T-cell (primary cell): ENCODE data around the gene CACNA1I. TPM values are rescaled to one million over a fixed set of nuclear protein-coding genes. Genes with fewer than 3 reads are reported as not detected.

ENCODE experiments used
- ATAC-seq, 4 experiments: fragments of 200-7000 bp in 3 of 4; fragments of 150-1000 bp in 1 of 4; cut with Tn5 transposase; replicated peaks in 1 of 4; 1 replicate in 3 of 4; 2 replicates in 1 of 4; pipeline ENCODE4 v1.10.0; 2021; ENCODE audit warnings: moderate library complexity in 3 of 4, mild to moderate bottlenecking in 2 of 4, moderate number of reproducible peaks in 1 of 4
- CTCF ChIA-PET, 2 donors: fragments of 300-600 bp; sonication (Branson Sonifier 250); formaldehyde crosslinking; loops; one replicate each; lab custom pipeline; 2022; ENCODE audit warnings: antibody characterized with exemption in 2 of 2; lab: Charles Lee
- POLR2A ChIA-PET, 2 donors: fragments of 300-600 bp; sonication (Branson Sonifier 250); formaldehyde crosslinking; loops; one replicate each; lab custom pipeline; 2022; ENCODE audit warnings: antibody characterized with exemption in 2 of 2; lab: Charles Lee
- DNase-seq, 35 experiments: peaks; one replicate each; pipeline versions ENCODE4 v3.0.0 to v3.0.0-alpha.2; 2013 to 2023
- H3K27ac ChIP-seq: one replicate; pipeline ENCODE4 v1.5.1; 2013; ENCODE audit warnings: low read length
- H3K27me3 ChIP-seq, 2 experiments: replicated peaks in 1 of 2; 1 replicate in 1 of 2; 2 replicates in 1 of 2; pipeline versions ENCODE4 v1.6.1 to v1.7.0; 2013; ENCODE audit warnings: low read length in 1 of 2, mixed read lengths in 1 of 2; ENCODE audit not compliant: control insufficient read depth in 2 of 2, insufficient read depth in 2 of 2; ENCODE audit errors: extremely low read depth in 1 of 2
- H3K36me3 ChIP-seq, 2 donors: 1 replicate in 1 of 2; 2 replicates in 1 of 2; pipeline versions ENCODE4 v1.6.1 to v1.7.0; 2013; ENCODE audit warnings: low read length in 1 of 2; ENCODE audit not compliant: control insufficient read depth in 2 of 2, insufficient read depth in 1 of 2; ENCODE audit errors: extremely low read depth in 1 of 2
- H3K4me1 ChIP-seq, 2 experiments: 1 replicate in 1 of 2; 2 replicates in 1 of 2; pipeline versions ENCODE4 v1.6.1 to v1.7.0; 2013; ENCODE audit warnings: low read length in 2 of 2, mixed read lengths in 1 of 2; ENCODE audit not compliant: insufficient read depth in 2 of 2, control insufficient read depth in 1 of 2; ENCODE audit errors: extremely low read depth in 1 of 2
- H3K4me3 ChIP-seq, 2 donors: 1 replicate in 1 of 2; 2 replicates in 1 of 2; pipeline versions ENCODE4 v1.5.1 to v1.7.0; 2013; ENCODE audit warnings: mild to moderate bottlenecking in 2 of 2, low read length in 1 of 2, moderate library complexity in 1 of 2; ENCODE audit not compliant: control insufficient read depth in 1 of 2; ENCODE audit errors: extremely low read depth in 1 of 2
- H3K9me3 ChIP-seq: 2 replicates; pipeline ENCODE4 v1.7.0; 2013
- H3K27ac Mint-ChIP-seq, 2 donors: one replicate each; pipeline ENCODE4 v1.8.0; 2020 to 2021; ENCODE audit warnings: mild to moderate bottlenecking in 2 of 2, mixed read lengths in 2 of 2
- H3K27me3 Mint-ChIP-seq, 2 donors: one replicate each; pipeline ENCODE4 v1.8.0; 2021 to 2022; ENCODE audit warnings: mixed read lengths in 2 of 2
- H3K36me3 Mint-ChIP-seq: one replicate; pipeline ENCODE4 v1.8.0; 2021; ENCODE audit warnings: mixed read lengths
- H3K4me1 Mint-ChIP-seq, 3 donors: one replicate each; pipeline ENCODE4 v1.8.0; 2020 to 2022; ENCODE audit warnings: mixed read lengths in 3 of 3, mild to moderate bottlenecking in 1 of 3
- H3K4me3 Mint-ChIP-seq, 3 donors: one replicate each; pipeline ENCODE4 v1.8.0; 2020 to 2022; ENCODE audit warnings: mild to moderate bottlenecking in 3 of 3, mixed read lengths in 3 of 3, moderate library complexity in 3 of 3
- H3K9me3 Mint-ChIP-seq, 3 donors: one replicate each; pipeline ENCODE4 v1.8.0; 2020 to 2022; ENCODE audit warnings: mixed read lengths in 3 of 3
- WGBS: methylation state at CpG from one replicate; pipeline ENCODE4 v1.1.5; 2013; ENCODE audit warnings: missing lambda C conversion rate; ENCODE audit not compliant: insufficient coverage; 5-methylcytosine and 5-hydroxymethylcytosine counted together
- total RNA-seq, 35 experiments: library from RNA in 6 of 35; stranded (reverse) in 6 of 35; fragments of 120-200 nt in 1 of 35; gene quantifications; one replicate each; pipeline versions ENCODE4 v1.2.1 to v1.2.4 and lab custom pipeline; 2013 to 2026

The CACNA1I gene
- total RNA-seq, 5 donors from 2014 or later (not counting 1 experiment from before 2014, with no cell fraction given): 16.1 to 32.9 (median 28.8) TPM

DNA sequence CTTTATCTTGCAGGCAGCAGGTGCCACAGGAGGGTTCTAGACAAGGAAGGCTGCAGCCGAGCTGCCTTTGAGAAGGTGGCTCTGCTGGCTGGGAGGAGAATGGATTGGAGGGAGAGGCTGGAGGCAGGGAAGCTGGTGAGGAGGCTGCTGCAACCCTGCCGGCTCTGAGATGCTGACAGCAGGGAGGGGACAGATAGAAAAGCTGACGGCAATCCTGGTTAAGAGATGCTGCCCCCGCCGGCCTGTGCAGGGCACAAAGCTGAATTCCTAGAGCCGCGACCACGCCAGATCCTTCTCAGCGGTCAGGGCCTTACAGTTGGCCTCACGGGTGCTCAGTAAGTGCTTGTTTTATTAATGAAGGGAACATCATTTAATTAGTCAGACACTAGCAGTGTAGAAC, 105.4 kb downstream of the CACNA1I start:
- Mint-ChIP-seq H3K4me1 (peaks cover 0 to 6% (median 0%) of the 10 kb centered on the region in 3 donors), H3K27me3 (no peaks in the 10 kb centered on the region), H3K36me3 (peaks cover 34% of the 10 kb centered on the region), H3K9me3 (peaks cover 7 to 10% (median 9%) of the 10 kb centered on the region in 3 donors), H3K4me3 (no peak overlapping the region), H3K27ac (no peak overlapping the region)
- H3K27me3 ChIP-seq: peaks cover 0 to 15% of the 10 kb centered on the region in 2 experiments
- H3K36me3 ChIP-seq: peaks cover 0 to 16% of the 10 kb centered on the region in 2 donors
- WGBS: 83% methylated on average over 5 of the region's 10 CpGs
- no peaks in the 10 kb centered on the region for H3K4me1 ChIP-seq
- POLR2A ChIA-PET: no interaction called here
- no peak for ATAC-seq
- no peak overlapping the region for H3K27ac ChIP-seq
- DNase-seq: no peak
- no peak overlapping the region for H3K4me3 ChIP-seq
- no peaks in the 10 kb centered on the region for H3K9me3 ChIP-seq
- CTCF ChIA-PET: no interaction called here

DNA sequence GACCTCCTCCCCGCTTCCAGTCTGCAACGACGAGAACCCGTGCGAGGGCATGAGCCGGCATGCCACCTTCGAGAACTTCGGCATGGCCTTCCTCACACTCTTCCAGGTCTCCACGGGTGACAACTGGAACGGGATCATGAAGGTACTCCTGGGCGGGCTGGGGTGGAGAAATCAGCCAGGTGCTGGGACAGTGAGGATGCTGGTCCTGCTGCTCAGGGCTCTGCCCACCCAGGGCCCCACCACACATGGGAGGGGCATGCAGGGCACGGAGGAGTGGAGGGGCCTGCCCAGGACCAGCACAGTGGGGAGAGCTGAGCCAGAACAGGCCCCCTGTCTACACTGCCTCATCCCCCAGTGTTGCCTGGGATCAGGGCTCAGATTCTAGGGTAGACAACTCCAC, 107.4 kb downstream of the CACNA1I start:
- no peaks in the 10 kb centered on the region for H3K4me1 ChIP-seq
- H3K27ac Mint-ChIP-seq: no peak overlapping the region
- no peak overlapping the region for H3K4me3 Mint-ChIP-seq
- peaks cover 33% of the 10 kb centered on the region for H3K36me3 Mint-ChIP-seq
- peaks cover 0 to 6% (median 0%) of the 10 kb centered on the region in 3 donors for H3K4me1 Mint-ChIP-seq
- no peaks in the 10 kb centered on the region for H3K9me3 ChIP-seq
- peaks cover 0 to 6% of the 10 kb centered on the region in 2 donors for H3K36me3 ChIP-seq
- H3K27ac ChIP-seq: no peak overlapping the region
- no peaks in the 10 kb centered on the region for H3K27me3 Mint-ChIP-seq
- ChIA-PET POLR2A (no interaction called here), CTCF (no interaction called here)
- peaks cover 0 to 6% of the 10 kb centered on the region in 2 experiments for H3K27me3 ChIP-seq
- no peak for DNase-seq
- no peak overlapping the region for H3K4me3 ChIP-seq
- no peak for ATAC-seq
- no peaks in the 10 kb centered on the region for H3K9me3 Mint-ChIP-seq
- WGBS: 100% methylated on average over 5 of the region's 12 CpGs

DNA sequence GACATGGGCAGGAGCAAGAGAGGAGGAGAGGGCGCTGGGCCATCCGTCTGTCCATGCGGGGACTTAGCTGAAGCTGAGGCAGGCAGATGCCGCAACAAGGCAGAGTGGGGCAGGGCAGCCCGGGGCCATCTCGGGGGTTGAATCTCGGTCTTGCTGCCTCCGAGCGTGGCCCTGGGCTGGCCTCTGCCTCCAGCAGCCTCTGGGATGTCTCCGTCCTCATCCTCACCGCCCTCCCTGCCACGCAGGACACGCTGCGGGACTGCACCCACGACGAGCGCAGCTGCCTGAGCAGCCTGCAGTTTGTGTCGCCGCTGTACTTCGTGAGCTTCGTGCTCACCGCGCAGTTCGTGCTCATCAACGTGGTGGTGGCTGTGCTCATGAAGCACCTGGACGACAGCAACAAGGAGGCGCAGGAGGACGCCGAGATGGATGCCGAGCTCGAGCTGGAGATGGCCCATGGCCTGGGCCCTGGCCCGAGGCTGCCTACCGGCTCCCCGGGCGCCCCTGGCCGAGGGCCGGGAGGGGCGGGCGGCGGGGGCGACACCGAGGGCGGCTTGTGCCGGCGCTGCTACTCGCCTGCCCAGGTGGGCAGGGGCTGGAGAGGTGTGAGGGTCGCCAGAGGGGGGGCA, 108.4 kb downstream of the CACNA1I start:
- Mint-ChIP-seq H3K9me3 (no peaks in the 10 kb centered on the region), H3K36me3 (peaks cover 27% of the 10 kb centered on the region), H3K4me1 (peaks cover 0 to 6% (median 0%) of the 10 kb centered on the region in 3 donors), H3K4me3 (no peak overlapping the region), H3K27me3 (no peaks in the 10 kb centered on the region), H3K27ac (no peak overlapping the region)
- no peak overlapping the region for H3K27ac ChIP-seq
- no peak overlapping the region for H3K4me3 ChIP-seq
- no peaks in the 10 kb centered on the region for H3K9me3 ChIP-seq
- DNase-seq (no peak), ATAC-seq (no peak)
- peaks cover 0 to 6% of the 10 kb centered on the region in 2 donors for H3K36me3 ChIP-seq
- H3K4me1 ChIP-seq: no peaks in the 10 kb centered on the region
- H3K27me3 ChIP-seq: peaks cover 0 to 8% of the 10 kb centered on the region in 2 experiments
- CTCF ChIA-PET: no interaction called here
- WGBS: 93% methylated on average over 41 of the region's 47 CpGs
- POLR2A ChIA-PET: no interaction called here

DNA sequence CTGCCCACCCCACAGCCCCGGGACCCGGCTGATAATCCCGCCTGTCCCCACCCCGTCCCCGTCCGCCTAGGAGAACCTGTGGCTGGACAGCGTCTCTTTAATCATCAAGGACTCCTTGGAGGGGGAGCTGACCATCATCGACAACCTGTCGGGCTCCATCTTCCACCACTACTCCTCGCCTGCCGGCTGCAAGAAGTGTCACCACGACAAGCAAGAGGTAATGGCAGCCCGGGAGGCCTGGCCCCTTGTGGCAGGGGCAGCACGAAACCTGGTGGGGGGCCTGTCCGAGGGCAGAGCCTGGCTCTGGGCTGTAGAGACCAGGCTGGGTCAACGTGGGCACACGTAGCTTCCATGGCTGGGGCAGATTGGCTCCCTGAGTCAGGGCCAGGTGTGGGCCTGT, 109.1 kb downstream of the CACNA1I start:
- WGBS: 96% methylated on average over 9 of the region's 17 CpGs
- H3K4me1 Mint-ChIP-seq: peaks cover 0 to 6% (median 0%) of the 10 kb centered on the region in 3 donors
- peaks cover 0 to 6% of the 10 kb centered on the region in 2 donors for H3K36me3 ChIP-seq
- H3K27ac Mint-ChIP-seq: no peak overlapping the region
- H3K27me3 Mint-ChIP-seq: peaks cover 0 to 2% of the 10 kb centered on the region in 2 donors
- peaks cover 0 to 15% of the 10 kb centered on the region in 2 experiments for H3K27me3 ChIP-seq
- no peak for DNase-seq
- peaks cover 24% of the 10 kb centered on the region for H3K36me3 Mint-ChIP-seq
- H3K4me3 Mint-ChIP-seq: no peak overlapping the region
- H3K9me3 Mint-ChIP-seq: no peaks in the 10 kb centered on the region
- H3K4me1 ChIP-seq: no peaks in the 10 kb centered on the region
- no peaks in the 10 kb centered on the region for H3K9me3 ChIP-seq
- H3K4me3 ChIP-seq: no peak overlapping the region
- ChIA-PET POLR2A (interaction anchor here in 1 of 2 donors (0.6 kb wide), 1 partner anchor 231 kb away, joined by 7 read pairs; no protein-coding TSS in a partner anchor), CTCF (no interaction called here)
- H3K27ac ChIP-seq: no peak overlapping the region
- no peak for ATAC-seq

DNA sequence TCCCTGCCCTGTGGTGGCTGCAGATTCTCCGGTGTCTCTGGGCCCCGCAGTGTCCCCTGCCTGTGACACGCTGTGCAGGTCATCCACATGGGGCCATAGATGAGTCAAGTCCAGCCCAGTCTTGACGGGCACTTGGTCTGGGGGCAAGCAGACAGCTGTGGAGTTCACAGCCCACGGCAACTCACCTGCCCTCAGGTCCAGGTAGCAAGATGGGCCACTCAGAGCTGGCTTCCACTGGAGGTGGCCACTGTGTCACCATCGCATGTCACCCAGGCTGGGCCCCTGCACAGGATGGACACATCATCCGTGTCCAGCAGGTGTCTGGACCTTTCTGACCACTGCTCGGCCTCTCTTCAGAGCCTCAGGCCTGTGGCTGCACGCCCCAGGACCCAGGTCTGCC, 109.9 kb downstream of the CACNA1I start:
- Mint-ChIP-seq H3K27ac (no peak overlapping the region), H3K36me3 (peaks cover 23% of the 10 kb centered on the region), H3K4me3 (no peak overlapping the region), H3K27me3 (peaks cover 3 to 5% of the 10 kb centered on the region in 2 donors), H3K4me1 (peaks cover 0 to 5% (median 2%) of the 10 kb centered on the region in 3 donors), H3K9me3 (no peaks in the 10 kb centered on the region)
- Histone ChIP-seq H3K36me3 (peaks cover 0 to 6% of the 10 kb centered on the region in 2 donors), H3K27me3 (peaks cover 0 to 21% of the 10 kb centered on the region in 2 experiments), H3K4me3 (no peak overlapping the region), H3K4me1 (no peaks in the 10 kb centered on the region), H3K27ac (no peak overlapping the region), H3K9me3 (no peaks in the 10 kb centered on the region)
- DNase-seq: no peak
- ChIA-PET POLR2A (interaction anchor here in 1 of 2 donors (0.6 kb wide), 1 partner anchor 230 kb away, joined by 7 read pairs; no protein-coding TSS in a partner anchor), CTCF (no interaction called here)
- 85% methylated on average over 9 of the region's 9 CpGs for WGBS
- ATAC-seq: no peak

DNA sequence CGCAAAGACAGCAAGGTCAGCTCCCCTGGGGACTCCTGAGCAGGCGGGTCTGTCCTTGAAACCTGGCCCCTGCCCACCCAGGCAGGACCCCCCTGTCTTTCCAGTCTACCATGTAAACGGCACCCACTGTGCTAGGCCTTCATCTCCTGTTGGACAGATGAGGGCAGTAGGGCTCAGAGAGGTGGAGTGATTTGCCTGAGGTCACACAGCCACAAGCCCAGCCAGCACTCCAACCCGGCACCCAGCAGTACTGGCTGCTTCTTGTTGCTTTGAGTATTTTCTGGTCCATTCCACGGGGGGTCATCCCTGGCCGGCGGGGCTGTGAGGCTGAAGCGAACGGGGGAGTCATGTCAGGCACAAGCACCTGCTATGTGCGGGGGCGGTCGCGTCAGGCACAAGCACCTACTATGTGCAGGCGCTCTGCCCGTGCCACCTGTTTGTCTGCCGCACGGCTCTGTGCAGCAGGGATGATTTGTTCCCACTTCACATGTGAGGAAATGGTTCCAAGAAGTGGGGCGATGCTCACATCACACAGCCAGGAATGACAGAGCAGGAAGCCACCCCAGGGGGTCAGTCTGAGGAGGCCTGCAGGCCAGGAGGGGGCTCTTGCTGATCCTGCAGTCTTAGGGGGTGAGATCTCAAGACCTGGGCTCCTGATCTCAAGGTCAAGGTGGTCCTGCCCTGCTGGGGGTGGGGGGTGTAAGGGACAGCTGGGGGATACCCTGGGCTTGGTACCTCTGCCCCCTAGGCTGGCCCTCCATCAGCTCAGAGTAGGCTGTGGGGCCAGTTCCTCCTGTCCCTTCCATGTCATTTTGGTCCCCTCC, 110.7 kb downstream of the CACNA1I start:
- H3K27me3 ChIP-seq: peaks cover 0 to 19% of the 10 kb centered on the region in 2 experiments
- Mint-ChIP-seq H3K27me3 (peaks cover 3 to 5% of the 10 kb centered on the region in 2 donors), H3K4me3 (no peak overlapping the region), H3K4me1 (peaks cover 0 to 2% (median 0%) of the 10 kb centered on the region in 3 donors), H3K36me3 (peaks cover 23% of the 10 kb centered on the region), H3K27ac (no peak overlapping the region), H3K9me3 (no peaks in the 10 kb centered on the region)
- H3K27ac ChIP-seq: no peak overlapping the region
- CTCF ChIA-PET: no interaction called here
- POLR2A ChIA-PET: no interaction called here
- H3K4me1 ChIP-seq: no peaks in the 10 kb centered on the region
- ATAC-seq (no peak), DNase-seq (no peak)
- H3K36me3 ChIP-seq: peaks cover 0 to 6% of the 10 kb centered on the region in 2 donors
- H3K9me3 ChIP-seq: no peaks in the 10 kb centered on the region
- 88% methylated on average over 8 of the region's 18 CpGs for WGBS
- no peak overlapping the region for H3K4me3 ChIP-seq
